DOHH2 (cell line): ENCODE results near the gene NIN.

Experiments
- CTCF ChIP-seq: fragments of 200-600 bp; sonication (generic); IDR thresholded peaks from one replicate; pipeline ENCODE4 v1.5.1; 2014; ENCODE audit warnings: antibody characterized with exemption, mild to moderate bottlenecking, low read depth, low read length; ENCODE audit not compliant: poor library complexity, severe bottlenecking
- EZH2phosphoT487 ChIP-seq: fragments of 200-600 bp; sonication (generic); IDR thresholded peaks from 2 replicates; pipeline ENCODE4 v1.6.1; 2017; ENCODE audit warnings: borderline replicate concordance, mild to moderate bottlenecking, antibody characterized with exemption, low read length, moderate library complexity, mixed read lengths

- TF ChIP-seq CTCF, result no peak
- TF ChIP-seq EZH2phosphoT487, result no peak
Measured at GRCh38 chr14:50676814-50677516, 154.0 kb downstream of the NIN start.
